ENCODE measurements around the gene METTL25.

Gene METTL25

DNA sequence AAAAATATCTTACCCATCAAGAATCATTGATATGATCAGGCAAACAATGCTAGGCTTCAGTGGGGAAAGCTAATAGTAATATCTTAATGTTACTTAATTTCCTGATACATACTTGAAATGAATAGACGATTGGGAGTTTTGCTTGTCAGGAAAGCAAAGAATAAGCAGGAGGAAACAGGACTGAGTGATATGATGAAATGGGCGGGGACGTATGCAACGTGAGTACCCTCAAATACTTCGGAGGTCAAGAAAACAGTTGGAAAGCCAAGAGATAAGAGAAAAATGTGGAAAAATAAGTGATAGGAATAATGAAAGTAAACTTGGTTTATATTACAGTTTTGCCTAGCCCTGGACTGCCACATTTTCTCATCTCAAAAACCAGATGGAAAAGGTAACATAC is 49.2 kb downstream of the METTL25 start:
- DNase-seq (ENCODE audit: low spot score), result no peak

DNA sequence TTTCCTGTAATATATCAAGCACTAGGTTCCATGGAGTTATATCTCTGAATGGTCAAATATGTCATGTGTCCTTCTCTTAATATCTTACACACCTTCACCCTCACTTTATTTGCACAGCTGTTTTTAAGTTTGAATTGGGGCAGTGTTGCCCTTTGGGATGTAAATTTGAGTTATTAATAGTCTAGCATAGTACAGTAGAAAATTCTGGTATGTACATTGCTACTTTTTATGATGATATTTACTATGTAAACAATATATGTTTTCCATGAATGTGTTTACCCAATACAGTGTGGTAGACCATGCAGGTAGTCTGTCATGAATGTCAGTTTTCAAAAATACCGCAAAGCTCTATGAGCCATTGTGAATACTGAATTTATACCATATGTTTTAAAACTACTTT is 50.5 kb downstream of the METTL25 start:
- DNase-seq (ENCODE audit: low spot score), result no peak

DNA sequence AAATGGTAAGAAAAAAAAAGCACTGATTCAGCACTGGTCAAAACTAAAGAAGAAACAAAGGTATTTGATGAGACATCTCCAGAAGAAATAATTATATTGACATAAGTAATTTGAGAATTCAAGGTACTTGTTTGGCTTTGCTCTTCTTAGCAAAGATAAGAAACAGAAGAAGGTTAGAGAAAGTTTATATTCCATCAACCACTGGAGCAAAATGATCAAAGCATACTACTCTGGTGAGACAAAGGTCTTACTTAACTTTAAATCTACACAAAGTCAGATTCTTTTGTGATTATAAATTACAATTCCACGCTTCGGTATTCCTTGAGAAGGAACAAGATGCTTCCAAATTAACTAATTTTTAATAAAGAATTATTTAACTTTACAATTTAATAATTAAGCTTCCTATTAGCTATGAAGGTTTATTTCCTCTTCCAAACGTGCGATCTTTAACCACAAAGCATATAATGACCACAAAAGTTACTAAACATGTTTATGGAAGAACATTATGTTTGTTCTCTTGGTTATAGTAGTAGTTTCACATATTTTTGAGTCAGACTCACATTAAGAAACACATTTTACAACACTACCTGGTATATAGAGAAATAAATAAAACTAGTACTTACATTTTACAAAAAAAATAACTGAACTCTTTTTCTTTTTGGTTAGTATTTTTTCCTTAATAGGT is 53.4 kb downstream of the METTL25 start:
- DNase-seq (ENCODE audit: low spot score), result no peak

DNA sequence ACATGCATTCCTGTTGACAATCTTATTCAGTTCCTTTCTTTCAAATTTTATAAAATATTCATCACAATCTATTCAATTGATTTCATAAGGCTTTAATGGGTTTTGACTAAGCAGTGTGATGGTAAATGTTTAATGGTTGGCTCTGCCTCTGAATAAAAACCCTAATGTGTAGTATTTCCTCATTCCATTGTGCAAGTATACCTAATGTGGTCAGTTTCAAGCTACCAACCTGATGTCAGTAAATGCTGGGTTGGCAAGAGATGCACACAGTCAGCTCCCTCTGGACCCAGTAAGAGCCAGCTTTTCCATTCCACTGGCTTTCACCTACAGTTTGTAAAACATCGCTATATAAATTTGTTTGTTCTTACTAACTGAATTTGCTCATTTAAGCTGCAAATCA is 53.9 kb downstream of the METTL25 start:
- DNase-seq (ENCODE audit: low spot score), result no peak

DNA sequence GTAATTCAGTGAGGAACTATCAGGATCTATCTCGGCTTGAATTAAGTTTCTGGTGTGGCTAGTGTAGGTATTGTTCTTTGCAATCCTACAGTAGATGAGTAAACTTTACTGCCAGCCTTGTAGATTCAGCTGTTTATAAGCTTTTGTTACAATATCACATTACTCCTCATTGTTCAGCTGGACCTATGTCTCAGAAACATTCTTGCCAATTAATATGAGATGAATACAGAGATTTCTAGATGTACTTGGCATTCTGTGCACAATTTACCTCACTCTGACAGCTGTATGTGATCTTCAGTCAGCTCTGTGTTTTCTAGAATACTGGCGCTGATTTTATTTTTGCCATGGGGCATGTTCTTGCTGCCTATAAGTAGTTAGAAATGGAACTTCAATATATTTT is 55.7 kb downstream of the METTL25 start:
- no peak for DNase-seq (ENCODE audit: low spot score)

DNA sequence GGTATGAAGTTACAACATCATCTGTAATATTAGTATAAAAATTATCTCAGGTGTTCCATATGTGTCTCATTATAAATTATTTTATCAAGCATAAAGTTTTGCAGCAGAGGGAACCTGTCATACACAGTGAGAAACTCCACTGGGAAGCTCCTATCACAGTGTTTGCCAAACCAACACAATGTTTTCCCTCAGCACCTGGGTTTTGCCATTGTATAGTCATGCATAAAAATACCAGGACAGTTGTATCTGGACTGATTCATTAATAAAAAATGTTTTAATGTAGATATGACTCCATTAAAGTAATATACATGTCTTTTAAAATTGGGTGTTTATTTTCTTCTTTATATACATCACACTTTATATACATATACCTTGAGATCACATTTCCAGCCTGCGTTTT is 56.6 kb downstream of the METTL25 start:
- DNase-seq (ENCODE audit: low spot score), result no peak

DNA sequence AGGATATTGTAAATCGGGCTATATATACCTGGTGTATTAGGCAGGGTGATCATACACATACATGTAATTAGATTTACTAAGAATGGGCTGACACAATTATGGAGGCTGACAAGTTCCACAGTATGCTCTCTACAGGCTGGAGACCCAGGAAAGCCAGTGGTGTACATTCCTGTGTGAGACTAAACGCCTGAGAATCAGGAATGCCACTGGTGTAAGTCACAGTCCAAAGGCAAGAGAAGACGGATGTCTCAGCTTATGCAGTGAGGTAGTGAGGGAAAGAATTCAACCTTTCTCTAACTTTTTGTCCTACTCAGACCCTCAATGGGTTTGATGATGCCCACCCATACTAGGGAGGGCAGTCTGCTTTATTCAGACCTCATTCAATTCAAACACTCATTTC is 57.1 kb downstream of the METTL25 start:
- peak; percentile 1 for DNase-seq (ENCODE audit: low spot score)

DNA sequence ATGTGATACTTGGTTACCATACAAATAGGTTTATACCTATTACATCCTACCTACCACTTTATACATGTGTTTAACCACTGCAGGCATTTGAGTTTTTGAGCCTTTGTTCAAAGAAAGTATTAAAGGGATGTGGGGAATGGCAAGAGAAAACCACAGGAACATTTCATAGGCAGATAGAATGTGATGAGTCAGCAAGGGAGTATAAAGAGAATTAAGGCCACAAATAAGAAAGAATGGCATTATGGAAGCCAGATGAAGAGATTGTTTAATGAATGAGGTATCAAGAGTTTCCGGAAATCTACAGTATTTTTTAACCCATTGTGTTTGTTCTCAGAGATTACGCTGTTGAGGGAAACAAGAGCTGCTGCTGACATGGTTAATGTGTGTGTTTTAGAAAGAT is 66.9 kb downstream of the METTL25 start:
- DNase-seq (ENCODE audit: low spot score), result peak; percentile 3

DNA sequence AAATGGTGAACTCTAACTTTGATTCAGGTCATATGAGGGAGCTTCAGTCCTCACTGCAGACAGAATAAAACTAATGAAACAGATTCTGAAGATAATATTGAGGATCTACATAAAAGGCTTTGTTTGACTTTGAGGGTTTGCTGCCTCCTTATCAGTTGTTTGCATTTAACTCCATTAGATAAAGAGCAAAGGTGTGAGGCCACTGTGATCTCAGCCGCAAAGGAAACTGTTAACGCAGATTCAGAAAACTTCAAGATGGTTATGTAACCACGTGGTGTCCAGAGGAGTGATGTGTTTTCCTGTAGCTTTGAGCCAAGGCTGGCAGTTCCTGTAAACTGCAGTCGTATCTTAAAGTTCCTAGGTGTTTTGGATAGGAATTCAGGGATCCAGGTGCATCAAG is 67.8 kb downstream of the METTL25 start:
- no peak for DNase-seq (ENCODE audit: low spot score)

DNA sequence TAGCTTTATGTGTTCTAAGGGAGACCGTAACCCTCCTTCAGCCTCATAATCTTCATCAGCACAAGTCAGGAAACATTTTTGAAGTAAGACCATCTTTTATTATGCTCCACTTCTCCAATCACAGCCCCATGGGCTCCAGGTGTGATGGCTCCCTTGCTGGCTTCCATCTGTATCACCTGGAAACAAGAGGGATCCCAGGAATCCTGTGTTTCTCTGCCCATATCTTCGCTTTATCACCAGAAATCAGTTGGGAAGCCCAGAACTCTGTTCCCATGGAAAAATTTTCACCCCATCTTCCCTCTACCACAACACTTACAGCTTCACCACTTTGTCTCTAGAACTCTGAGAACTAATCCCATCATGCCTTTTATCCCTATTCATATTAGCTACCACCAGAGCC is 68.3 kb downstream of the METTL25 start:
- DNase-seq (ENCODE audit: low spot score), result no peak

DNA sequence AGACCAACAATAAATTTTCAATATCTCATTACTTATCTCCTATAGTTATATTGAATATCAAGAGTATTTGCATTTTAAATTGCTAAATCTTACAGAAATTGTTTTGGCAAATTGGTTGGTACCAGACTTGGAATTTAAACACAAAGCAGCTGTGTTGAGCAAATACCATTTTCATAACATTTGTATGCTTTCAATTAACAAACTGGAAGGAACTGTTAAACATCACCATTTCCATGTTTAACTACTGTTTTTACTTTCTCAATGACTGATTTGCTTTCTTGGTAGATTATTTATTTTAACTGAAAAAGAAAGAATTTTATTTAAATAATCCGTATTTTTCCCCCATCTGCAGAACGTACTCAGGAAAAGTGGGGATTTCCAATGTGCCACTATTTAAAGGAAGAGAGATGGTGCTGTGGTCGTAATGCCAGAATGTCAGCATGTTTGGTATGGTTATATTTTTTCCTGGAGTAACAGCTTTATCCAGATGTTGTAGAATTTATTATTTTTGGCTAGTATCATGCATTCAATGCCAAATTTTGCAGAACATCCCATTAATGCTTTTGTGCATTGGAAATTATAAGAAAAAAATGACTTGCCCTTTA is 72.3 kb downstream of the METTL25 start:
- DNase-seq (ENCODE audit: low spot score), result no peak

DNA sequence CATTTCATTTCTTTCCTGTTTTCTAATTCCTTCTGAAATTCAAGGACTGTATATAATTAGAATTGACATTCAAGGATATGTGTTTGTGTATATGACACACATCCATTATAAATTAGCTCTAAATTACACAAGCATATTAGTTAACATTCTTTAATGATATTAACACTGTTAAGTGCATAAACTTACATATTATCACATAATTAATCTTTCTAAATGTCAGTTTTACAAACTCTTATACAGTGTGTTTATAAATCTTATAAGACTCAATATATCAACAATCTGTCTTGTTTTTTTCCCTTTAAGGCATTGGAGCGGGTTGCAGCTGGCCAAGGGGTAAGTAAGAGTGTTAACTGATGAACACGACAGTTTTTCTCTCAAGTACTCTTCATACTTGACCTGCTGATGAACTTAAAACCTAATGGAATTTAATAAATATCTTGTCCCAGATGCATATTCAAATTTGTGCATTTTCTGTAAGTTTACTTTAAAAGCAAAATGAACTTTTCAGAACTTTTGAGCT is 76.1 kb downstream of the METTL25 start:
- no peak for DNase-seq (ENCODE audit: low spot score)

DNA sequence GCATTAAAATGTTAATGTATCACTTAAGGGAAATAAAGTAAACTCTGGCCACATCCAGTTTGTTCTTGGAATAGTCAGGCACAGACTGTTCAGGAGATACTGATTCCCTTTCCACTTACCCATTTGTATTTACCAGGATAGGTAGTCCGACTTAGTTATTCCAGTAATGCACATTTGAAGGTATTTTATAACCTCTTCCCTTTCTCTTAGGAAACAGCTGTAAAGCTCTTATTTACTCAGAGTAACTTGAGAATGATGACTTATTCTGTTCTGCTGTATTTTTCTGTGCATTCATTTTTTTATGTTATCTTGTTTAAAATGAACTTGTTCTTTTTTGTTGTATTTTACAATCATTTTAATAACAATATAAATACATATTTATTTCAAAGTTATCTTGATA is 78.0 kb downstream of the METTL25 start:
- DNase-seq (ENCODE audit: low spot score), result no peak

DNA sequence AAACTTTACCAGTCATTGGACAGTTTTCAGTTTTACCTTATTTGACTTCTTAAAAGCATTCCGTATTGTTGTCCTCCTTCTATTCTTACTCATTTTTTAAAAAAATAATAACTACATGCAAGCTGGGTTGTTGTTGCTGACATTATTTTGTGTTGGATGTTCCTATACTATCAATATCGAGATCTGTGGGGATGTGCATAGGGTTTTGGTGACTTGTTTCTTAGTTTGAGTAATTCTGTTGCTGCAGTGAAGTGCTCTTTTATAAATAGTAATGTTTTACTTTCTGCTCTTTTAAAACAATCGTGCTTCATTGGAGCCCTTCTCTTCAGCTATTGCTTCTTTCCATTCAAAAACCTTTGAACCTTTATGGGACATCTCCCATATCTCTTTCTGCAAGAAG is 79.4 kb downstream of the METTL25 start:
- DNase-seq (ENCODE audit: low spot score), result no peak

DNA sequence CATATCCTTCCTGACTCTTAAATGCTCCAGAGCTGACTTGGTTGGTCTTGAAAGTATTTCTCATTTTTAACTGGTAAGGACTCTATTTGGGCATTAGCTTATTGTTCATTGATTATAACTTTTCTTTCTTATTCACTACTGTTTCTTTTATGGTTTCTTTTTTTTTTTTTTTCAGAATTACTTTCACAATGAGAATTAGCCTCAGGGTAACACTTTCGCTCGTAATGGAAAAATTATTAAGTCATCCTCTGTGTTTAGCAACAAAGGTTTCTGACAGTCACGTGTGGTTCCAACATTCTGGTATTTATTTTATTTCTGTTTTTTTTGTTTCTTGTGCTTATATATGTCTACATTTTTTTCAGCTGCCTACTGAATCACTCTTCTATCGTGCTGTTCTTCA is 80.0 kb downstream of the METTL25 start:
- no peak for DNase-seq (ENCODE audit: low spot score)

DNA sequence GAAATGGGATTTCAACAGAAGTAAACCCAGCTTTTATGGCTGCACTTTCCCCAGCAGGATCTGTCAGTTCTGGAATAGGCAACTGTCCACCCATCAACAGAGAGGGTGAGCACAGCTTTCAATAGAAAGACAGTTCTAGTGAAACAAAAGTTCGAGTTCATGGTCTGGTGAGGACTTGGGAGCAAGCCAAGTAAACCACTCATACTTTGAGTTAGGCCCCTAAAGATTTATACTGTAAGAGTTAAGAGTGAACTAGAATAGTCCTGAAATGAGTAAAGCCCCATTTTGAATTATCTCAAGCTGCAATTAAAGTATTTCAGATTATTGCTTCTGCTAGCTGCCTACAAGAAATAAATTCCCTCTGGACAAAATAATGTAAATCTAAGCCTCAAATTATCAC is 82.6 kb downstream of the METTL25 start:
- no peak for DNase-seq (ENCODE audit: low spot score)

DNA sequence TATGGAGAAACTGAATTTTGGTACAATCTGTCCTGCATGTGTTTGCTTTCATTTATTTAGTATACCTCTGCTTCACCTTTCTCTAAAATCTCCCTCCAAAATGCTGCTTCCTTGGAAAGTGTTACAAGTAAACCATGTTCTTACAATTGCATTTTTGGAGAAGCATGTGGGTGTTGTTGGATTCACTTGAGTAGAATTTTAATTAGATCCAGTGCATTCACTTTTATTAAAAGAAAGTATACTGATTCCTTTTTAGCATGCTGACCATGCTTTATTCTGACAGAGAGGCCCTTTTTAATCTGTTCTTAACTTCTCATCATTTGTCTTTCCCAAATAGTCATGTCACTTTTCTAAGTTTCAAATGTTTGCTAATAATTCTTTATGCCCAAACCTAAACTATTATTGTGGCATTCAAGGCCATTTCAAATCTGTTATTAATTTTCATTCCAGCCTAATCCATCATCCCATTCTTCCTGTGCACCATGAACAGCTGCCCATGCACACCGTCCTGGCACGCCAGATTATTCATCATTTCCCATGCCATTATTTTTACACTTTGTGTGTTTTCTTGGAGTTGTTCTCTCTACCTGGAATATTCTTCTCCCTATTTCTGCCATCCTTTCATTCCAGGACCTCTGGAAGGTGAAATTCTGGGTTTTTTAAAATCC is 90.7 kb downstream of the METTL25 start:
- DNase-seq (ENCODE audit: low spot score), result peak; percentile 10

DNA sequence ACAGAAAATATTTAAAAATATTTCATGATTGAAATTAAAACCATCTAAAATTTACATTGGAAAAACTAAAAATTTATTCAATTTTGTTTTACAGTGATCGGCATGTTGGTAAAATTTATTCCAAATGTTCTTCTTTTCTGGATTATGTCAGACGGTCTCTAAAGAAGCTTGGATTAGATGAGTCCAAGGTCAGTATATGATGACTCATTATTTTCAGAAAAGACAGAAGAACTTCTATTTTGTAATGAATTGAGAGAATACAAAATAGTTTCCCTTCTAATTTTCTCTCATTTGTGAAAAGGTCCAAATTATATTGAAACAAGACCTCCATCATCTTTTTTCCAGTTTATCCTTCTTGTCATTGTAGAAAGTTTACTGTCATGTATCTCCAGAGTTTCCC is 98.3 kb downstream of the METTL25 start:
- DNase-seq (ENCODE audit: low spot score), result no peak

DNA sequence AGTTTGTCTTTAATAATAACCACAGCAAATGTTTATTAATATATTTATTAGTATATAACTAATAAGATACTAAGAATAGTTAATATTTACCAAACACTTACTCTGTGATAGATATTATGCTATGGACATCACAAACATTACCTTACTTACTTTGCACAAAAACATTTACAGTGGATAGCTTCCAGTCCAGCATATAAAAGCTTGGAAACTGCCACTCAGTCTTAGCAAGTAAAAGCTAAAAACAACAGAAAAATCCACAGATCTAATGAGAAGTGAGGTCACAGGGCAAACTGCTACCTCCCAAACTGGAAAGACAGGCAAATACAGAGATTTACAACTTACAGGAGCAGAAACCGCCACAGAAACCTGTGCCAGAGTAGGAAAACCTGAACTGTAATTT is 99.8 kb downstream of the METTL25 start:
- no peak for DNase-seq (ENCODE audit: low spot score)

DNA sequence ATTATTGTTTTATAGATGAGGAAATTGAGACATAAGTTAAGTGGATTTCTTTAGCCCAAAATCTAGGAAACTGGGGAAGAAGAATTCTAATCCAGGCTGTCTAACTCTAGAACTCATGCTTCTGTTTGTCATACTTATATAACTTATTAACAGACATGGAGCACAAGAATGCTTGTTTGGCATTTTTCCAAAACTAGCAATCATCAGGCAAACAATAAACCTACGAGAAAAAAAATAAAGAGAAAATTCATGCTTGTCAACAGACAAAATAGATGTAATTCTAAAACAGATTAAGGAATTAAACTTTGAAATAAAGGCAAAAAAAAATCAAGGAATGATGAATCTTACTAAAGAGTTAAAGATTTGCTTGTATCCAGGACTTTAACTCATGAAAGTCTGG is 103.1 kb downstream of the METTL25 start:
- DNase-seq (ENCODE audit: low spot score), result no peak

DNA sequence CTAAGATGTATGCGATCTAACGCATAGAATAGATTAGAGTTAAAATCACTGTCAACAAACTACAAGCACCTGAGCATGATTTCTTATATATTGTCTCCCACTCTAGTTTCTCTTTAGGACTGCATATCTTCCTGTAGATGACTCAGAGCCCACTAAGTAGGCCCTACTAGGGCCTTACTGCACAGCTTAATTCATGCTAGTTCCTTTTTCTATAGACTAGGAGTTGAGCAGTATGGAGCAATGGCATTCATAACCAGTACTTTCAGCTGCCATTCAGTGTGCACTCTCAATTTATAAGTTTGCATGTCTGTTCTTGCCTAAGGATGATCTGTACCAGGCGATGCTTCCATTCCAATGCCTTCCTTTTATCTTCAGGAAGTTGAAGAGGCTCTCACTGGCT is 103.5 kb downstream of the METTL25 start:
- no peak for DNase-seq (ENCODE audit: low spot score)

DNA sequence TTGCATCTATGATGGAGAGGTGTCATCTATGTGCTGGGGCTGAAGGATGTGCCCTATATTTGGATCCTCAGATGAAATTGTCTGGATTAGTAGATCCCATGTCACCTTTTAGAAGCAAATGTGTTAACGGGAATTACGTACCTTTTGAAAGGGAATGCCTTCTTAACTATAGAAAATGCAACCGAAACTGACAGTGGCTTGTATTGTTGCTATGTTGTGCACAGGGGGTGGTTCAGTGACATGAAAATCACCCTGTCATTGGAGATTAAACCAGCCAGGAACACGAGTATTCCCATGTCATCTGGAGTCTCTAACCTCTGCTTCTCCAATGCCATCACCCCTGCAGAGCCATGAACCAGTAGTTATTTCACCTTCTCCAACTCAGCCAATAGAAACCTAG is 110.2 kb downstream of the METTL25 start:
- DNase-seq (ENCODE audit: low spot score), result no peak

DNA sequence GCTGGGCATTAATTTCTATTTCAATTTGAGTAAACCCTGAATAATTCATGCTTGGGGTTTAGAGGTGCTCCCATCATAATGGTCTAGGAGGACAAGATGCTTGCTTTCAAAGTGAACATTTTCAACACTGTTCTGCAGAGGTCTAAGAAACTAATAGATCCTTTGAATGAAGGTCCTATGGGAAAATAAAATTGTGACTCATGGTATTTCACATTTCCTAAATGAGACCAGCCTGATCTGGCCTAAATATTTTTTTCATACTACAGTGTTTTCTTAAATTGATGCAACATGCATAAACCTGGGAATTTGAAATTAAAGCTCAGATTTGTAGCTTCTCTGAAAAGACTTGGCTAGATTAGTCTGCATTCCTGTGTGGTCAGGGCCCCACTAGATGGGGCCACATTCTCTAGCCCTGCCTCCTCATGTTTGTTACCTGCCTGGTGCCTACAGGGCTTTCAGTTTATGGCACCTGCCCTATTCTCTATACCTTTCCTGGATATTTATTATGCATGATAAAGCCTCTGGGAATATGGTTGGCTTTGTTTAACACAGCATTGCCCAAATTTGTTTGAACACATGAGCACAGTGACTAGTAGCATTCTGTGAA is 112.7 kb downstream of the METTL25 start:
- DNase-seq (ENCODE audit: low spot score), result no peak

Data from GM03348 (cell line).